T-cell (primary cell): Measurements from ENCODE around the gene PRDM16. TPM values are rescaled to one million over a fixed set of nuclear protein-coding genes. Genes with fewer than 3 reads are reported as not detected.

Experiments used
- ATAC-seq, 4 experiments: fragments of 200-7000 bp in 3 of 4; fragments of 150-1000 bp in 1 of 4; cut with Tn5 transposase; replicated peaks in 1 of 4; 1 replicate in 3 of 4; 2 replicates in 1 of 4; pipeline ENCODE4 v1.10.0; 2021; ENCODE audit warnings: moderate library complexity in 3 of 4, mild to moderate bottlenecking in 2 of 4, moderate number of reproducible peaks in 1 of 4
- CTCF ChIA-PET, 2 donors: fragments of 300-600 bp; sonication (Branson Sonifier 250); formaldehyde crosslinking; loops; one replicate each; lab custom pipeline; 2022; ENCODE audit warnings: antibody characterized with exemption in 2 of 2; lab: Charles Lee
- POLR2A ChIA-PET, 2 donors: fragments of 300-600 bp; sonication (Branson Sonifier 250); formaldehyde crosslinking; loops; one replicate each; lab custom pipeline; 2022; ENCODE audit warnings: antibody characterized with exemption in 2 of 2; lab: Charles Lee
- DNase-seq, 35 experiments: peaks; one replicate each; pipeline versions ENCODE4 v3.0.0 to v3.0.0-alpha.2; 2013 to 2023
- H3K27ac ChIP-seq: one replicate; pipeline ENCODE4 v1.5.1; 2013; ENCODE audit warnings: low read length
- H3K27me3 ChIP-seq, 2 experiments: replicated peaks in 1 of 2; 1 replicate in 1 of 2; 2 replicates in 1 of 2; pipeline versions ENCODE4 v1.6.1 to v1.7.0; 2013; ENCODE audit warnings: low read length in 1 of 2, mixed read lengths in 1 of 2; ENCODE audit not compliant: control insufficient read depth in 2 of 2, insufficient read depth in 2 of 2; ENCODE audit errors: extremely low read depth in 1 of 2
- H3K36me3 ChIP-seq, 2 donors: 1 replicate in 1 of 2; 2 replicates in 1 of 2; pipeline versions ENCODE4 v1.6.1 to v1.7.0; 2013; ENCODE audit warnings: low read length in 1 of 2; ENCODE audit not compliant: control insufficient read depth in 2 of 2, insufficient read depth in 1 of 2; ENCODE audit errors: extremely low read depth in 1 of 2
- H3K4me1 ChIP-seq, 2 experiments: 1 replicate in 1 of 2; 2 replicates in 1 of 2; pipeline versions ENCODE4 v1.6.1 to v1.7.0; 2013; ENCODE audit warnings: low read length in 2 of 2, mixed read lengths in 1 of 2; ENCODE audit not compliant: insufficient read depth in 2 of 2, control insufficient read depth in 1 of 2; ENCODE audit errors: extremely low read depth in 1 of 2
- H3K4me3 ChIP-seq, 2 donors: 1 replicate in 1 of 2; 2 replicates in 1 of 2; pipeline versions ENCODE4 v1.5.1 to v1.7.0; 2013; ENCODE audit warnings: mild to moderate bottlenecking in 2 of 2, low read length in 1 of 2, moderate library complexity in 1 of 2; ENCODE audit not compliant: control insufficient read depth in 1 of 2; ENCODE audit errors: extremely low read depth in 1 of 2
- H3K9me3 ChIP-seq: 2 replicates; pipeline ENCODE4 v1.7.0; 2013
- H3K27ac Mint-ChIP-seq, 2 donors: one replicate each; pipeline ENCODE4 v1.8.0; 2020 to 2021; ENCODE audit warnings: mild to moderate bottlenecking in 2 of 2, mixed read lengths in 2 of 2
- H3K27me3 Mint-ChIP-seq, 2 donors: one replicate each; pipeline ENCODE4 v1.8.0; 2021 to 2022; ENCODE audit warnings: mixed read lengths in 2 of 2
- H3K36me3 Mint-ChIP-seq: one replicate; pipeline ENCODE4 v1.8.0; 2021; ENCODE audit warnings: mixed read lengths
- H3K4me1 Mint-ChIP-seq, 3 donors: one replicate each; pipeline ENCODE4 v1.8.0; 2020 to 2022; ENCODE audit warnings: mixed read lengths in 3 of 3, mild to moderate bottlenecking in 1 of 3
- H3K4me3 Mint-ChIP-seq, 3 donors: one replicate each; pipeline ENCODE4 v1.8.0; 2020 to 2022; ENCODE audit warnings: mild to moderate bottlenecking in 3 of 3, mixed read lengths in 3 of 3, moderate library complexity in 3 of 3
- H3K9me3 Mint-ChIP-seq, 3 donors: one replicate each; pipeline ENCODE4 v1.8.0; 2020 to 2022; ENCODE audit warnings: mixed read lengths in 3 of 3
- WGBS: methylation state at CpG from one replicate; pipeline ENCODE4 v1.1.5; 2013; ENCODE audit warnings: missing lambda C conversion rate; ENCODE audit not compliant: insufficient coverage; 5-methylcytosine and 5-hydroxymethylcytosine counted together
- total RNA-seq, 35 experiments: library from RNA in 6 of 35; stranded (reverse) in 6 of 35; fragments of 120-200 nt in 1 of 35; gene quantifications; one replicate each; pipeline versions ENCODE4 v1.2.1 to v1.2.4 and lab custom pipeline; 2013 to 2026

PRDM16 gene
- total RNA-seq, 5 donors from 2014 or later (not counting 1 experiment from before 2014, with no cell fraction given): 0.15 to 0.70 (median 0.24) TPM; not detected in 1

DNA sequence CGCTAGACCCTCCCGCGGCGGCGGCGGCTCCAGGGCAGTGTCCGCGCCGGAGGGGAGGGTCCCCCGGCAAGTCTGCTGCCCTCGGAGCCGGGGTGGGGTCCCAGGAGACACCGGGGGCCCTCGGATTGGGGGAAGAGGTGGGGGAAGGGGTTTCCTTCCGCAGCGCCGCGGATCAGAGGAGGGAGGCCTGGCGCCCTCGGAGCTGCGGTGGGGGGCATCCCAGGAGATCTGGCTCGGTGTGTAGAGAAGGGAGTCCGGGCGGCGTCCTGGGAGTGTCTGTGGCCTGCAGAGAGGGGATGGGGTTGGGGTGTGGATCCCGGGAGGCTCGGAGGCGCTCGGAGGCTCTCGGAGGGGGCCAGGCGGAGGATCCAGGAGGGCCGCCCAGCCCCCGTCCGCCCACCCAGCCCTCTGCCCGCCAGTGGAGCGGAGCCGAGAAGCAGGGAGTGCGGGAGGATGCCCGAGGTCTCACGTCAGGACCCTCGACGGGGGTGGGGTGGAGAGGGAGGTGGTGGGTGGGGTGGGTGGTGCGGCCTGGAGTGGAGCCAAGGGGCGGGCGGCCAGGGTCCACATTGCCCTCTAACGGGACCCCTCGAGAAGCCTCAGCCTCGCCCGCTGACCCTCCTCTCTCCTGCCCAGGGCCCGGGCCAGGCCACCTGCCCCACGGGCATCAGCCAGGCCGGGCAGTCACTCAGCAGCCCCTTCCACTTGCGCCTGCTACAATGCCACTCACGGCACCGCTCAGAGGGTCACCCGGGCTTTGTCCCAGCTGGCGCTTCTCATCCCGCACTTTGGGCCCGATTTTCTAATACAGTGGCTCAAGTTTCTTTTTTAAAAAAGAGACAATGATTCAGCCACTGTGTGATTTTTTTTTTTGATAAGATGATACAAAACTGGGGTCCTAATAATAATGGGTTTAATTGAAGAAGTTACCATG is 325.3 kb downstream of the PRDM16 start:
- Mint-ChIP-seq H3K4me3 (no peak overlapping the region), H3K36me3 (no peaks in the 10 kb centered on the region)
- POLR2A ChIA-PET: no interaction called here

DNA sequence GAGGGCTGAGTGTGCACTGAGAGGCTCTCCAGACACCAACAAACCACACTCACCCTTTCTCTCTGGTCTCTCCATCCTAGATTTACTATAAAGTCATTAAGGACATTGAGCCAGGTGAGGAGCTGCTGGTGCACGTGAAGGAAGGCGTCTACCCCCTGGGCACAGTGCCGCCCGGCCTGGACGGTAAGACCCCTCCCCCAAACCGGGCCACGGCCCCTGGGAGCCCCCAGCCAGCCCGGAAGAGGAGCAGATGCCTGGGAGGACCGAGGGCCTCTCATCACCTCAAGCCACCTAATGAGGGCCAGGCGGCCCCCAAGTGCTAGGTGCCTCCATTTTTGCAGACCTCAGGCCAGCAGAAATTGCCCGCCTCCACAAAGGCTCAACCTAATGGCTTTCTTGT is 327.4 kb downstream of the PRDM16 start:
- peaks cover 36 to 53% of the 10 kb centered on the region in 2 donors for H3K27me3 Mint-ChIP-seq
- H3K4me3 ChIP-seq: no peak overlapping the region
- peaks cover 2 to 51% of the 10 kb centered on the region in 2 experiments for H3K27me3 ChIP-seq
- peaks cover 0 to 5% (median 5%) of the 10 kb centered on the region in 3 donors for H3K4me1 Mint-ChIP-seq
- no peaks in the 10 kb centered on the region for H3K36me3 Mint-ChIP-seq
- no peak overlapping the region for H3K4me3 Mint-ChIP-seq
- DNase-seq: no peak
- no peaks in the 10 kb centered on the region for H3K4me1 ChIP-seq
- H3K36me3 ChIP-seq: no peaks in the 10 kb centered on the region
- H3K27ac ChIP-seq: no peak overlapping the region
- no peak for ATAC-seq
- no peak overlapping the region for H3K27ac Mint-ChIP-seq
- no peaks in the 10 kb centered on the region for H3K9me3 Mint-ChIP-seq
- POLR2A ChIA-PET: no interaction called here
- 88% methylated on average over 7 of the region's 11 CpGs for WGBS
- CTCF ChIA-PET: no interaction called here
- no peaks in the 10 kb centered on the region for H3K9me3 ChIP-seq

More for the DNA sequence above, 325.3 kb downstream of the PRDM16 start:
- WGBS: 51% methylated on average over 33 of the region's 59 CpGs
- Histone ChIP-seq H3K4me3 (no peak overlapping the region), H3K9me3 (no peaks in the 10 kb centered on the region), H3K27me3 (peaks cover 2 to 55% of the 10 kb centered on the region in 2 experiments), H3K4me1 (no peaks in the 10 kb centered on the region), H3K36me3 (no peaks in the 10 kb centered on the region), H3K27ac (no peak overlapping the region)
- DNase-seq: no peak
- ATAC-seq: no peak
- H3K27me3 Mint-ChIP-seq: peaks cover 41 to 65% of the 10 kb centered on the region in 2 donors
- peaks cover 0 to 5% (median 5%) of the 10 kb centered on the region in 3 donors for H3K4me1 Mint-ChIP-seq
- no peak overlapping the region for H3K27ac Mint-ChIP-seq
- CTCF ChIA-PET: no interaction called here
- H3K9me3 Mint-ChIP-seq: no peaks in the 10 kb centered on the region

DNA sequence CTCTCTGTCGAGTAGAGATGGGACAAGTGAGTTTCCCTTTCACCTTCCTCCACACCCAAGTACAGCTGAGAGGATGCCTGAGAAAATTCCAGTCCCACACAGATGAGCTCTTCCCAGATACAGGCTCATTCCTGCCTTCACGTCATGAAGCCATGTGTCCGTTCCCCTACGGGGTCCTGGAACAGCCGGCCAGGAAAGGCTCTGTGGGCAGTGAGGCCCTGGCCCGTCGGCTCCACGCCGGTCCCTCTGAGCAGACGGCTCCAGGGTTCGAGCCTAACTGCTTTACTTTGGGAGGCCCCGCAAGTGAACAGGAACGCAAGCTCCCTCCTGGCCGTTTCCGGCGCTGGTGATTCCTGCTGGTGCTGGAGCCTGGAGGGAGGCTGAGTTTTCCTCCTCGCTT is 328.3 kb downstream of the PRDM16 start:
- CTCF ChIA-PET: no interaction called here
- POLR2A ChIA-PET: no interaction called here
- 84% methylated on average over 11 of the region's 17 CpGs for WGBS

DNA sequence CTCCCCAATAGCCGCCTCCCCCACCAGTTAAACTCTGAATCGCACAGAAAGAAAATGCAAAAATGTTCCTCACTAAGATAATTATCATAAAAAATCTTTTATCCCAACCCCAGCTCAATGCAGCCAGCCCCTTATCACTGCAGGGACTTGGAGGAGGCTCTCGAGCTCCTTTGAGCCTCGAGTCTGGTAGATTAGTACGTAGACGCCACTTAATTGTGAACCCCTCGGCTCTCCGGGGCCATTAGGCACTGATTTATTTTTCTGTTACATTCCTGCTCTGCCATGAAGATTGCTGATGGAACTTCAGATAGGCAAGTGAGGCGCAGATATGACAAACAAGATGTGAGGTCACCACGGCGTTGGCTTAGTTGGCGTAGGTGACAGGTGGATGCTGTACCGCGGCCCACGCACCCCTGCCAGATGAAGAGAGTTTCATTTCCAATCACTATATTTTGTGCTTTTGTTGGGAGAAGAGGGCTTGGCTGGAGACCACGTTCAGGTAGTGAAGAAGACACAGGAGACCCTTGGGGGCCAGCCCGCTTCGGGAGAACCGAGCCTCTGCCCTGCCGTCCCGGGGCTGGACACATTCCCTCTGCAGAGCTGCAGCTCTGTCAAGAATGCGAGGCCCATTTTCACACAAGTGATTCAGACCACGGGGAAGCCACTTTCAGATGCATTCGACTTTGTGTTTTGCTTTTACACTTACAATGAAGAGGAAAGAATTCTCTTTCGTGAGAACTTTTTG is 329.6 kb downstream of the PRDM16 start:
- Mint-ChIP-seq H3K36me3 (no peaks in the 10 kb centered on the region), H3K9me3 (no peaks in the 10 kb centered on the region), H3K27ac (no peak overlapping the region), H3K27me3 (peaks cover 20 to 34% of the 10 kb centered on the region in 2 donors), H3K4me3 (no peak overlapping the region), H3K4me1 (no peaks in the 10 kb centered on the region)
- WGBS: 74% methylated on average over 15 of the region's 25 CpGs
- ChIA-PET CTCF (no interaction called here), POLR2A (no interaction called here)
- H3K27ac ChIP-seq: no peak overlapping the region
- no peaks in the 10 kb centered on the region for H3K4me1 ChIP-seq
- DNase-seq (no peak), ATAC-seq (no peak)
- no peak overlapping the region for H3K4me3 ChIP-seq
- no peaks in the 10 kb centered on the region for H3K36me3 ChIP-seq
- H3K27me3 ChIP-seq: peaks cover 0 to 43% of the 10 kb centered on the region in 2 experiments
- H3K9me3 ChIP-seq: no peaks in the 10 kb centered on the region

More for the DNA sequence above, 328.3 kb downstream of the PRDM16 start:
- DNase-seq (no peak), ATAC-seq (no peak)
- Mint-ChIP-seq H3K36me3 (no peaks in the 10 kb centered on the region), H3K4me1 (peaks cover 0 to 5% (median 5%) of the 10 kb centered on the region in 3 donors), H3K4me3 (no peak overlapping the region), H3K27me3 (peaks cover 33 to 46% of the 10 kb centered on the region in 2 donors), H3K9me3 (no peaks in the 10 kb centered on the region), H3K27ac (no peak overlapping the region)
- Histone ChIP-seq H3K27me3 (peaks cover 0 to 42% of the 10 kb centered on the region in 2 experiments), H3K27ac (no peak overlapping the region), H3K9me3 (no peaks in the 10 kb centered on the region), H3K36me3 (no peaks in the 10 kb centered on the region), H3K4me1 (no peaks in the 10 kb centered on the region), H3K4me3 (no peak overlapping the region)

DNA sequence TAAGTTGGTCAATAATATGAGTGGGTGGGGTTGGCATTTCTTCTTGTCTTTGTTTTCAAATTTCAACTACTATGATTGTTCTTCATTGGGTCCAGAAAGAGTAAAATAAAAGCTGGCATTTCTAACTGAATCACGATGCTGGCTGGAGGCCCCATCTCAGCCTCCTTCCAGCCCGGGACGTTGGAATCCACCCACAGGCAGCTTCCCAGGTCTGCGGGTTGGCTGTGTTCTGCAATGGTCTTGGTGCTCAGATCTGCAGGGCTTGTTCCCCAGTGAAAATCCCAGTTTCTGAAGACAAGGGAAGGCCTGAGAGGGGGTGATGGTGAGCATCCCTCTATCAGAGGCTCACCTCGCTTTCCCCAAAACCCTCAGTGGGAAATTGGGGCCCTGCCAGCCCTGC is 330.7 kb downstream of the PRDM16 start:
- no peak overlapping the region for H3K4me3 ChIP-seq
- WGBS: no CpG with 5 or more reads among the region's 5 CpGs
- ChIA-PET CTCF (no interaction called here), POLR2A (no interaction called here)
- no peak overlapping the region for H3K27ac Mint-ChIP-seq
- ATAC-seq (no peak), DNase-seq (no peak)
- no peaks in the 10 kb centered on the region for H3K4me1 ChIP-seq
- H3K4me3 Mint-ChIP-seq: no peak overlapping the region
- peaks cover 0 to 41% of the 10 kb centered on the region in 2 experiments for H3K27me3 ChIP-seq
- no peaks in the 10 kb centered on the region for H3K36me3 Mint-ChIP-seq
- H3K27me3 Mint-ChIP-seq: peaks cover 18 to 31% of the 10 kb centered on the region in 2 donors
- H3K9me3 ChIP-seq: no peaks in the 10 kb centered on the region
- no peaks in the 10 kb centered on the region for H3K9me3 Mint-ChIP-seq
- H3K4me1 Mint-ChIP-seq: no peaks in the 10 kb centered on the region
- no peak overlapping the region for H3K27ac ChIP-seq
- no peaks in the 10 kb centered on the region for H3K36me3 ChIP-seq

DNA sequence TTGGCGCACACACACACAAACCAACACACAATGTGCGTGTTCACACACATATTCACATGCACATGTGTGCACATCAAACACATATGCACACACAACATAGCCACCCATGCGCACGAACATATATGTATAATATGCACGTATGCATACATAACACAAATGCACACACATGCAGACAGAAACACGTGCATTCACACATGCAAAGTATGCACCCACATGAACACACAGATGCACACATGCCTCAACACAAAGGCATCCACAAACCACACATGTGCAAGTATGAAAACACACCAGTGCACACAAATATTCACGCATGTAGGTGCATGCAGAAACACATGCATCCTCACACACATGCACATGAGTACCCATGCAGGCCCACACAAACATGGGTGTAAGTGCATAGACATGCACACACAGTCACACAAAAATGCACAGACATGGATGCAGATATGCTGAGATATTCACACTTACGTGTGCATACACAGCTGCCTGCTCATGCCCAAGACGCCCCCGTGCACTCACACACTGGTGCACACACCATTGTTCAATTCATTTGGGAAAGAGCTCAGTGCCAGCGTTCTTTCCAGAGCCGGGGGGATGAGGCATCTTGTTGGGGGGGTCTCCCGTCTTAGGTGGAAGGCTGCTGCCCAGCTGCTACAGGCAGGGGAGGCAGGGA is 332.7 kb downstream of the PRDM16 start:
- H3K9me3 ChIP-seq: no peaks in the 10 kb centered on the region
- POLR2A ChIA-PET: no interaction called here
- DNase-seq (no peak), ATAC-seq (no peak)
- H3K4me3 ChIP-seq: no peak overlapping the region
- Mint-ChIP-seq H3K4me3 (no peak overlapping the region), H3K36me3 (no peaks in the 10 kb centered on the region), H3K9me3 (no peaks in the 10 kb centered on the region), H3K4me1 (no peaks in the 10 kb centered on the region), H3K27me3 (peaks cover 10 to 16% of the 10 kb centered on the region in 2 donors), H3K27ac (no peak overlapping the region)
- 88% methylated on average over 13 of the region's 13 CpGs for WGBS
- H3K4me1 ChIP-seq: no peaks in the 10 kb centered on the region
- no peaks in the 10 kb centered on the region for H3K36me3 ChIP-seq
- H3K27me3 ChIP-seq: peaks cover 0 to 22% of the 10 kb centered on the region in 2 experiments
- H3K27ac ChIP-seq: no peak overlapping the region
- CTCF ChIA-PET: no interaction called here
